Activated CD4-positive, alpha-beta T cell treated with anti-CD3 and anti-CD28 coated beads for 1 hour (primary cell): ENCODE data around the gene ANOS1.
"Not testable (repeated sequence)": the region's sequence is repeated elsewhere in the genome, so short reads cannot be mapped to it uniquely, and the experiment has no call there.

Experiments
- DNase-seq: peaks from one replicate; pipeline ENCODE4 v3.0.0-alpha.2; 2020

ANOS1 gene

GRCh38 chrX:8607326-8607725 is 124.6 kb downstream of the ANOS1 start:
- DNase-seq, result no peak

GRCh38 chrX:8604131-8604530 is 127.8 kb downstream of the ANOS1 start:
- no peak for DNase-seq

- no peak for DNase-seq
These were observed 140.4 kb downstream of the ANOS1 start for GRCh38 chrX:8591501-8591900.

- no peak for DNase-seq
These were observed 145.0 kb downstream of the ANOS1 start for GRCh38 chrX:8586953-8587352.

- no peak for DNase-seq
These were observed 152.3 kb downstream of the ANOS1 start for GRCh38 chrX:8579602-8580001.

GRCh38 chrX:8576821-8577220 is 155.1 kb downstream of the ANOS1 start:
- no peak for DNase-seq

- no peak for DNase-seq
These were observed 166.2 kb downstream of the ANOS1 start for GRCh38 chrX:8565729-8566128.

GRCh38 chrX:8548446-8548845 is 183.5 kb downstream of the ANOS1 start:
- no peak for DNase-seq

- DNase-seq, result no peak
These were observed 185.2 kb downstream of the ANOS1 start for GRCh38 chrX:8546715-8547114.

- DNase-seq, result no peak
These were observed 211.1 kb downstream of the ANOS1 start for GRCh38 chrX:8520791-8521190.

GRCh38 chrX:8520178-8520577 is 211.8 kb downstream of the ANOS1 start:
- DNase-seq, result no peak

- no peak for DNase-seq
These were observed 227.5 kb downstream of the ANOS1 start for GRCh38 chrX:8504451-8504850.

- not testable (repeated sequence) for DNase-seq
These were observed 229.8 kb downstream of the ANOS1 start for GRCh38 chrX:8502101-8502500.

GRCh38 chrX:8500203-8500602 is 231.7 kb downstream of the ANOS1 start:
- DNase-seq, result no peak

- DNase-seq, result not testable (repeated sequence)
These were observed 236.9 kb downstream of the ANOS1 start for GRCh38 chrX:8495036-8495435.

GRCh38 chrX:8484360-8484949 is 247.5 kb downstream of the ANOS1 start:
- DNase-seq, result no peak
